DOHH2 (cell line): Measurements from ENCODE around the gene EXOSC3.
A peak's percentile ranks its signal among the peaks of the same experiment; 100 is the strongest.

Experiments
- H3F3A ChIP-seq: fragments of 200-600 bp; sonication (generic), shearing (Covaris generic); 2 replicates; pipeline ENCODE4 v1.6.0; 2016; ENCODE audit warnings: antibody characterized with exemption, mild to moderate bottlenecking; ENCODE audit not compliant: control insufficient read depth, insufficient read depth
- H3K27ac ChIP-seq: fragments of 200-600 bp; sonication (generic); 2 replicates; pipeline ENCODE4 v1.5.1; 2014; ENCODE audit warnings: low read depth, mild to moderate bottlenecking, low read length, moderate library complexity
- H3K27me3 ChIP-seq: fragments of 200-600 bp; sonication (generic); 2 replicates; pipeline ENCODE4 v1.6.1; 2014; ENCODE audit warnings: mild to moderate bottlenecking, low read length, mixed read lengths; ENCODE audit not compliant: control insufficient read depth
- H3K36me3 ChIP-seq: fragments of 200-600 bp; sonication (generic); 2 replicates; pipeline ENCODE4 v1.6.1; 2014; ENCODE audit warnings: mild to moderate bottlenecking, low read length, moderate library complexity, mixed read lengths; ENCODE audit not compliant: control insufficient read depth
- H3K4me1 ChIP-seq: fragments of 200-600 bp; sonication (generic); 2 replicates; pipeline ENCODE4 v1.6.1; 2014; ENCODE audit warnings: mild to moderate bottlenecking, low read length, mixed read lengths; ENCODE audit not compliant: control insufficient read depth
- H3K4me2 ChIP-seq: fragments of 200-600 bp; sonication (generic); 2 replicates; pipeline ENCODE4 v1.6.0; 2014; ENCODE audit warnings: mild to moderate bottlenecking, low read length, moderate library complexity
- H3K4me3 ChIP-seq: fragments of 200-600 bp; sonication (generic); 2 replicates; pipeline ENCODE4 v1.5.1; 2014; ENCODE audit warnings: mild to moderate bottlenecking, low read length, mixed read lengths
- H3K79me2 ChIP-seq: fragments of 200-600 bp; sonication (generic); 2 replicates; pipeline ENCODE4 v1.6.1; 2014; ENCODE audit warnings: mild to moderate bottlenecking, low read length, mixed read lengths; ENCODE audit not compliant: control insufficient read depth
- H3K9me2 ChIP-seq: fragments of 200-600 bp; sonication (generic); replicated peaks from 2 replicates; pipeline ENCODE4 v1.6.1; 2014; ENCODE audit warnings: mild to moderate bottlenecking, low read length, mixed read lengths; ENCODE audit not compliant: control insufficient read depth
- H3K9me3 ChIP-seq: fragments of 200-600 bp; sonication (generic); 2 replicates; pipeline ENCODE4 v1.6.1; 2014; ENCODE audit warnings: antibody characterized with exemption, low read length, mixed read lengths; ENCODE audit not compliant: control insufficient read depth, insufficient read depth
- H4K20me1 ChIP-seq: fragments of 200-600 bp; sonication (generic); 2 replicates; pipeline ENCODE4 v1.6.0; 2014; ENCODE audit warnings: low read depth, mild to moderate bottlenecking, antibody characterized with exemption, low read length, moderate library complexity; ENCODE audit not compliant: control insufficient read depth, insufficient read depth
- CTCF ChIP-seq: fragments of 200-600 bp; sonication (generic); IDR thresholded peaks from one replicate; pipeline ENCODE4 v1.5.1; 2014; ENCODE audit warnings: antibody characterized with exemption, mild to moderate bottlenecking, low read depth, low read length; ENCODE audit not compliant: poor library complexity, severe bottlenecking
- EZH2phosphoT487 ChIP-seq: fragments of 200-600 bp; sonication (generic); IDR thresholded peaks from 2 replicates; pipeline ENCODE4 v1.6.1; 2017; ENCODE audit warnings: borderline replicate concordance, mild to moderate bottlenecking, antibody characterized with exemption, low read length, moderate library complexity, mixed read lengths

The EXOSC3 gene

GRCh38 chr9:37761511-37761910 is 23.4 kb downstream of the EXOSC3 start:
- H3K4me3 ChIP-seq, result no peak overlapping the region
- no peaks in the 10 kb centered on the region for H3K4me1 ChIP-seq
- TF ChIP-seq EZH2phosphoT487, result no peak
- H3K27me3 ChIP-seq, result no peaks in the 10 kb centered on the region
- no peaks in the 10 kb centered on the region for H3F3A ChIP-seq
- no peak overlapping the region for H3K27ac ChIP-seq
- no peaks in the 10 kb centered on the region for H3K9me3 ChIP-seq
- no peaks in the 10 kb centered on the region for H3K79me2 ChIP-seq
- no peaks in the 10 kb centered on the region for H3K36me3 ChIP-seq
- H3K9me2 ChIP-seq, result no peaks in the 10 kb centered on the region
- H4K20me1 ChIP-seq, result no peaks in the 10 kb centered on the region
- H3K4me2 ChIP-seq, result no peak overlapping the region

GRCh38 chr9:37760416-37761161 is 24.3 kb downstream of the EXOSC3 start:
- H3K9me3 ChIP-seq, result no peaks in the 10 kb centered on the region
- H3K27ac ChIP-seq, result no peak overlapping the region
- H3K79me2 ChIP-seq, result no peaks in the 10 kb centered on the region
- no peaks in the 10 kb centered on the region for H3K9me2 ChIP-seq
- no peaks in the 10 kb centered on the region for H3F3A ChIP-seq
- no peaks in the 10 kb centered on the region for H3K27me3 ChIP-seq
- H3K4me3 ChIP-seq, result no peak overlapping the region
- H4K20me1 ChIP-seq, result no peaks in the 10 kb centered on the region
- TF ChIP-seq CTCF (no peak), EZH2phosphoT487 (no peak)
- H3K4me1 ChIP-seq, result no peaks in the 10 kb centered on the region
- H3K4me2 ChIP-seq, result no peak overlapping the region
- H3K36me3 ChIP-seq, result no peaks in the 10 kb centered on the region

GRCh38 chr9:37758747-37759146 is 26.1 kb downstream of the EXOSC3 start:
- Histone ChIP-seq H3K9me2 (no peaks in the 10 kb centered on the region), H3K9me3 (no peaks in the 10 kb centered on the region), H3K79me2 (peaks cover 10% of the 10 kb centered on the region), H3K4me2 (no peak overlapping the region), H3F3A (no peaks in the 10 kb centered on the region), H4K20me1 (no peaks in the 10 kb centered on the region), H3K36me3 (peaks cover 3% of the 10 kb centered on the region; the same call in 1 of the 2 replicates), H3K27me3 (no peaks in the 10 kb centered on the region), H3K4me1 (peaks cover 9% of the 10 kb centered on the region), H3K4me3 (no peak overlapping the region), H3K27ac (no peak overlapping the region)
- TF ChIP-seq EZH2phosphoT487 (no peak), CTCF (no peak)

- Histone ChIP-seq H3K4me3 (peak within 1 kb of the TSS; percentile 96), H3K36me3 (peaks cover 3% of the 10 kb centered on the region; the same call in 1 of the 2 replicates), H3F3A (no peaks in the 10 kb centered on the region), H3K27me3 (no peaks in the 10 kb centered on the region), H3K4me1 (peaks cover 17% of the 10 kb centered on the region), H3K9me2 (no peaks in the 10 kb centered on the region), H4K20me1 (no peaks in the 10 kb centered on the region), H3K9me3 (peaks cover 7% of the 10 kb centered on the region; the same call in 1 of the 2 replicates), H3K4me2 (peak within 1 kb of the TSS; percentile 96), H3K27ac (peak within 1 kb of the TSS; percentile 37), H3K79me2 (peaks cover 11% of the 10 kb centered on the region)
- TF ChIP-seq CTCF (peak; percentile 11), EZH2phosphoT487 (no peak)
Measured at GRCh38 chr9:37753489-37754190, 31.2 kb downstream of the EXOSC3 start, which contains the start of gene TRMT10B. Gene TRMT10B, plus strand, starts transcription at chr9:37753805. Its CDS starts 8,127 bp downstream, at chr9:37761932.
